Middle frontal gyrus (tissue), 1 donor: ENCODE data around the gene TMEM38A.

ENCODE experiments used
- DNase-seq: peaks from one replicate; pipeline ENCODE4 v3.0.0-alpha.2; 2015; ENCODE audit warnings: low spot score; ENCODE audit errors: extremely low spot score

TMEM38A gene, protein sequence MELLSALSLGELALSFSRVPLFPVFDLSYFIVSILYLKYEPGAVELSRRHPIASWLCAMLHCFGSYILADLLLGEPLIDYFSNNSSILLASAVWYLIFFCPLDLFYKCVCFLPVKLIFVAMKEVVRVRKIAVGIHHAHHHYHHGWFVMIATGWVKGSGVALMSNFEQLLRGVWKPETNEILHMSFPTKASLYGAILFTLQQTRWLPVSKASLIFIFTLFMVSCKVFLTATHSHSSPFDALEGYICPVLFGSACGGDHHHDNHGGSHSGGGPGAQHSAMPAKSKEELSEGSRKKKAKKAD

DNA sequence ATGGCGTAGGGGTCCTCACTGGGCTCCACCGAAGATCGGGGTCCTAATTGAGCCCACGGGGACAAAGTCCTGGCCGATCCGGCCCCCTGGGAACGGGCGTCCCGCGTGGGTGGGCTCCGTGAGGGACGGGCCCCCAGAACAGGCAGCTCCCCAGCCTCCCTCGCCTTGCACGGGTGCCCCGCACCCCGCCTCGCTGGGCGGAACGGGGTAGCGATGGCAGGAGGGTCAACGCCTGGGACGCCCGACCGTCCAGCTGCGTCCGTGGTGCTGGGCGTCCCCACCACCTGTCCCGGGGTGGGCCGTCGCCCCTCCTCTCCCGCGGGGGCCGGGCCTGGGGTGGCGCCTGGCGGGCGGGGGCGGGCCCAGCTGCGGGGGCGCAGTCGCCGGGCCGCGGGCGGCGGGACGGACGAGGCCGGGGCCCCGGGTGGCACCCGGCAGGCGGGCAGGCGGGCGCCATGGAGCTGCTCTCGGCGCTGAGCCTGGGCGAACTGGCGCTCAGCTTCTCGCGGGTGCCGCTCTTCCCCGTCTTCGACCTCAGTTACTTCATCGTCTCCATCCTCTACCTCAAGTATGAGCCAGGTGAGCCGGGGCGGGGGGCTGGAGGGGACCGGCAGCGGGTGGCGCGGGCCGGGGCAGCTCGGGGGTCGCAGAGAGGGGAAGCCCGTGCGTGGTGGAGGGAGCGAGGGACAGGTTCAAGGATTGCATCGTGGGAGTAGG, at the start of gene TMEM38A:
Gene TMEM38A, plus strand, starts transcription at position 377 of the 717 bp plus-strand sequence. Its CDS starts 79 bp downstream, at position 456.
- DNase-seq, result no peak

DNA sequence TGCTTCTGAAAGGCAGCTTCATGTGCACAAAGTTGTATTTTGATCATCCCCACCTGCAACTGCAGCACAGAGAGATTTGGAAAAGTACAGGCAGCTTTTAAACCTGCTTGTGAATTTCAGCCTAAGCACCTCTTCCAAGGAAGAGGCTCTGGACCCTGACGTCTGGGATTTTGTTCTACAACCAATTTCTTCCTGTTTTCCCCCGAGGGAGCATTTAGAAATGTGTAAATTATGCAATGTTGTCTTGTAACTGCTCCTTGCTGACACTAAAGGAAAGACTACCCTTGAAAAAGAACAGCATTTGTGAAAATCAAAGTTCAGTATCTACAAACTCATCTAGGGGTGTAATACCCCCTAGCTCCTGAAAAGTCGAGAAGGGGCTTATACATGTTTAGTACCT, 48.3 kb upstream of the TMEM38A start:
- no peak for DNase-seq

DNA sequence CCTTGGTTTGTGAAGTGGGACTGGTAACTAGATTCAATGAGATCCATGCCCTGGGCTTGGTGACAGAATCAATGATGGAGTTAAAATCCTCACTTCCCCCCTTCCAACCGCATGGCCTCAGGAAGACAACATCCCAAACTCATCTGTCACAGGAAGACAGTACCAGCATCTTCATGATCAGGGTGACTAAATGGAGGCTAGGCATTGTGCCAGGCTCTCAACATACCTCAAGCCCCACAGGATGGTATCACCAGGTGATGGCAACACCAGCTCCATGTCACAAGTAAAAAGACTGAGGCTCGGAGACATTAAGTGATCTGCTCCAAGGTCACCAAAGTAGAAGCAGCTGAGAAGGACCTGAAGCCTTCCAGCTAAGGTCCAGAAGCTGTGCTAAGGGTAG, 47.1 kb upstream of the TMEM38A start:
- no peak for DNase-seq

DNA sequence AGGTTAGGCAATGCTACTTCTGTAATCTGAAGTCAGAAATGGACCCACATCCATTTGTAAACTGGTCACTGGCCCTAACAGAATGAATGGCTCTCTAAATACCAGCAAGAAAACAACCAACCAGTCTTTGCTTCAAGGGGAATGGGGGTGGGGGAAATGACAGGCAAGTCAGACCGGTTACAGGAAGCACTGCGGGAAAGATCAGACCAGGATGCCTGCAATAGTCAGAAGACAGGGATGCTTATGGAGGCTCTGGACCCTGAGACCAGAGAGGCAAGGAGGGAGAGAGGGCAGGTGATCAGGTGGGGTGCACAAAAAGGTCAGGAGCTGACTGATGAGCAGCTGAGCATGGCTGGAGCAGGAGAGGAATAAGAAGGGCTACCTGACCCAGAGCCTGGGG, 46.0 kb upstream of the TMEM38A start:
- no peak for DNase-seq

DNA sequence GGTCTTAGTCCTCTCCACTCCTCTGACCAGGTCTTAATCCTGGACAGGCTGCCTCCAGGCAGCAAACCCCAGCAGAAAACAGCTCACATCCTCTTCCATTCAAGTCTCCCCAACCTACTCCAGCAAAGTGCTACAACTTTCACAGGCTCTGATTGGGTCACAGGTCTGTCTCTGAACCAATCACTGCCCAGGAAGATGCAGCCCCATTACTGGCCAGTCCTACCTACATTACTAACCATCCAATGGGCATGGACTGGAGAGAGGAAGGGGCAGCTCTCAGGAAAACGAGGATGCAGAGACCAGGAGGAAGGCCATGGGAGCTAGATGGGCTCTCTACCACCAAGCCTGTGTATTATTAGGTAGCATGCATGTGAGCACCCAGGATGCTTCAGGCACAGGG, 45.1 kb upstream of the TMEM38A start:
- no peak for DNase-seq

DNA sequence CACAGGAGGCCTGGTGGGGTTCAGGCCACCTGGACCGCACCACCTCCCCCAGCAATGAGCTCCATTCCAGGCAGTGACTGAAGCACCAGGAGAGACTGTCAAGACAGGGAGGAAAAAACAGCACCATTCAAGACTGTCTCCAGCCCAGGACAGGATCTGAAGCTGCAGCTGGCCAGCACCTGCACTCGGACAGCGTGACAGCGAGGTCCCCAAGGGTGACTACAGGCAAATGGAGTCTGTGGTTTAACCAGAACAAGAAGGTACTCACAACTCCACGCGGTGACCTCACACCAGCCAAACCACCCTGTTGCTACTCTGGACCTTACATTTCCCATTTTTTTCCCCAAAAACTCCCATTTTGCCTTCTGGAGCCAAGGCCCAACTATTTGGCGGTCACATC, 42.7 kb upstream of the TMEM38A start:
- DNase-seq, result no peak

DNA sequence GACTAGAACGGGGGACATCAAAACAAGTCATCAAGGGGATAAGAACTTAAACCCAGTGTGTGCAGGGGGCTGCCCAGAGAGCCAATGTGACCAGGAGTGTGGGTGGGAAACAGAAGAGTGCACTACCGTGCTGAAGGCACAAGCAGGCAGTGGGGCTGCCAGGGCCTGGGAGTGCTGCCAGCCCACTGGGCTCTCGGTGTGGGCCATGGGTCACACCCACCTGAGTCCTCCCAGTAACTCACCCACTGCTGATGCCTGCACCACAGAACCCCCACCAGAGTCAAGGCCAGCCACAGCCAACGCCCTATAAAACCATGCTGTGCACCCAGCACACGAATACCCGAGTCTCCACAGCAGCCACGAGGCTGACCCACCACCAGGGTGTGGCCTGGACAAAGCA, 41.5 kb upstream of the TMEM38A start:
- DNase-seq, result no peak

DNA sequence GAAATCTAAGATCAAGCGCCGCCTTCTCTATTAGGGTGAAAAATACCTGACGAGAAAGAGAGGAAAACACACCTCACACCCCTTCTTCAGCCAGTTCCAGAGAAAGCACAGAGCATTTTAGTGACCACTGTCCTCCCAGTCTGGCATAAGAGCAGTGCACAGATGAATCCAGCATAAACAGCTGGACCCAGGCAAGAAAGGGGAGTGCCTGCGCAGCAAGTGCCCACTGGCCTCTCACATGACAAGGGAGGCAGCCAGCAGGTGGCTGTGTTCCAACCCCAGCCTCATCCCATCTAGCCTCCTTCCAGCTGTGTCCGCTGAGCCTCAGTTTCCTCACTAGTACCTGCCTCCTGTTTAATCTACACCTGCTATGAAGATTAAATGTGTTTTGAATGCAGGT, 40.9 kb upstream of the TMEM38A start:
- DNase-seq, result no peak

DNA sequence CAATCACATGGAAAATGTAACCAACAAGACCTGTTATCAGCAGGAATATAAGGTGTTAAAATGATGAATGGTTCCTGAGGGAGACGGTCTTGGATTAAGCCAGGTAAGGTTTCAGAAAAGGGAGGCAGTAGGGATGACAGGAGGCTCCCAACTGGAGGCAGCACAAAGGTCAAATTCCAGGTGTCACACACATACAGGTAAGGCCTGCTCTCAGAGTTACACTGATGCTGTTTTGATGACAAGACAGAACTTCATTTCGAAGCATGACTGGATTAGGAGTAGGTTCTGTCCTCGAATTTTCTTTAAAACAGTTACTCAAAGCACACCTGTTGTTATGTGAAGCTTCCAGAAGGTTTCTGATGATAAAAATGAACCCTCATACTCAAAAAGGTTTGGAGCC, 40.4 kb upstream of the TMEM38A start:
- no peak for DNase-seq

DNA sequence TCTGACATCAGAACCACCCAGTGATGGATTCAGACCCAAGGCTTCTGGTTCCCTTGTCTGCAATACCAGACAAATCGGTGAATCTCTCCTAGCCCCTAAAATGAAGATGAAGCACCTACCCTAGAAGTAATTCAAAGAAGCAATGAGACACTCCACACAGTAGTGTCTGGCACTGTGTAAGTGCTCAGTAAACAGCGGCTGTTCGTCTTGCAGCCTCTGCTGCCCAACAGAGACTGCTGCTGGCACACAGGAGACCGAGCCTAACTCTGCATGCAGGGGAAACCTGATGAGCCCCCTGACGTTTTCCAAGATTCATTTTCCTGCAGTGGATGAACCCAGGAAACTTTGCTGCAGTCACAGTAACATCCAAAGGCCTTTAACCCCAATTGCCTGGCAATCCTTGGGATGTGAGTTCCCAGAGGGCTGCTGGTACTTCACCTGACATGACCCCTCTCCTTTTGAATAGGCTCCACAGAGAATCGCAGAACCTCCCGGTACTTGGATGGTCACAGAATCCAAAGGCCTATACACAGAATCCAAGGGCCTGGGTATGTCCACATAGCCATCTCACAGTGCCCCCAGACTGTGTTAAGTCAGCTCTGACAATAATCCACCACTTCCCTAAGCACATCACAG, 39.7 kb upstream of the TMEM38A start:
- DNase-seq, result no peak

DNA sequence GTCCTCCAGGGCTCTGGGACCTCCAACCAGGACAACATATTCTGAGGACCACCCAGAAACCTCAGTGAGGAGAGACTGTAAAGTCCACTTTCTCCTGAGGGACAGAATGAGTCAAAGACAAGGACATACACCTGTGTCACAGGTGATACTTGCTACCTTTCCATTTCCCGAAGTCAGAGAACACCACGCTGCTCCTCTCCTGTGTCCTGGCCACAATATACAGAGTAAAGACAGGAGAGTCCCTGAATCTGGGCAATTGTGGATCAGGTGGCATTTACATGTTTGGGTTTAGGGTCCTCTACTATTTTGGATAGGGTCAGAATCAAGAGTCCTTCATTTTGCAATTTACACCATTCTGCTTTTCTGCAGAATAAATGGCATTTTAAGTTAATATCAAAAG, 37.9 kb upstream of the TMEM38A start:
- DNase-seq, result no peak

DNA sequence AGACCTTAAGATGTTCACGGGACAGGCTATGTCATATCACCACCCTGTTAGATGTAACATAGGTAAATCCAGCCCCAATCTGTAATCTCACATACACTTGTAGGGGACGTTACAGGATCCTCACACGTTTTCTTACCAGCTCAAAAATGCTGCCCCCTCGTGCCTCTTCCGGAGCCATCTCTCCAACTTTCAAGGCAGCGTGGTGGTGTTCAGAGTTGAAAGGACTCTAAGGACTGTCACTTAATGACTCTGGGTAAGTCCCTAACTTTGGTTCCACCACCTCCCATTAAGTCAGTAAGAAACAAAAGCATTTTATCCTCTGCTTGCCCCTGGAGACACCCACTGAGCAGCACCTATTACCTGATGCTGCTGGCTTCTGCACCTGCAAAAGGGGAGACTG, 37.4 kb upstream of the TMEM38A start:
- DNase-seq, result no peak

DNA sequence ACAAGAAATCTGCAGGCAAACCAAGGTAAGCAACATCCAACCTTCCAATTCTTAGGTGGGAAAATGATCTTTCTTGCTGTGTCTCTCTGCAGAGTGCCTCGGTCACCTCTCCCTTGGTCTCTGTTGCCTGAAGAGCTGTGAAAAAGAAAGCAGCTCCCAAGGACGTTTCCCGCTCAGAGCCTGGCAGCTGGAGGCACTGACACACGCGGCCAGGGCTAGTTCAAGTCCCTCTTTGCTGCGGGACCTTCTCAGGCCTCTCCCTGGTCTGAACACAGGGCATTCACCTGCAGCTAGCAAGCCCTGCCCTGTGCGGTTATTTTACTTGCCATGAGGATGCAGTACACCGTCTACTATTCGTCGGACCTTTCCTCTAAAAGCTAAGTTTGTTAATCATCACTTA, 36.7 kb upstream of the TMEM38A start:
- no peak for DNase-seq

DNA sequence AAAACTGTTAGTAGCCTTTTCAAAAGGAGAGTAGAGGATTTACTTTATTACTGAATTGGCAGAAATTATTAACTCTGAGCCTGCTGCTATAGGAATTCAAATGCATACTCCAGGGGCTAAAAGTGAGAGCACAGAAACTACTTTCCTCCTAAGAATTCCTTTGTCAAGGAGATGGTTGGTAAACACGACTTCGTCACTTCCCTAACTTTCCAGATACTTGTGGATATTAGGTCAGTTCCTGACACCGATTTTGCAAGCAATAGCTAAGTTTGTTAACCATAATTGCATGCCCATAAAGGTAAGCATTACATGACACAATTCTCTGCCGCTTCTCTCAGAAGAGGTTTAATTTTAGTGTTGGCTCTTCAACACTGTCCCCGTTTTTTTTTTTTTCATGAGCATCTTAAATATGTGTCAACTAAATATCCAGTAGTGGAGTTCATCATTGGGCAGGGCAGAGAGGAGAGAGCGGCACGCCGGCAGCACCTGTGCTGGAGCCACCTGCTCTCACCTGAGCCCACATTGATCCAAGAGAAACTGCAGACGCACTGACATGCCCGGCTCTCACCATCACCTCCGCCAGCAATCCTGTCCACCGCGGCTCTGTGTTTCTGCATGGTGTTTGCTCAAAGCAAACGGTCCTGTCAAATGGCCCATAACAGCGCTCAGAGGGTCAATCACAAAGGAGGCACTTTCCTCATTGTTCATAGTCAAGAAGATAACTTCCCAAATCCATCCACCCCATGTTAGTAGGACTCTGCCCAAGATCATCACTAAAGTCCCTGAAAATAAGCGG, 35.6 kb upstream of the TMEM38A start:
- no peak for DNase-seq

DNA sequence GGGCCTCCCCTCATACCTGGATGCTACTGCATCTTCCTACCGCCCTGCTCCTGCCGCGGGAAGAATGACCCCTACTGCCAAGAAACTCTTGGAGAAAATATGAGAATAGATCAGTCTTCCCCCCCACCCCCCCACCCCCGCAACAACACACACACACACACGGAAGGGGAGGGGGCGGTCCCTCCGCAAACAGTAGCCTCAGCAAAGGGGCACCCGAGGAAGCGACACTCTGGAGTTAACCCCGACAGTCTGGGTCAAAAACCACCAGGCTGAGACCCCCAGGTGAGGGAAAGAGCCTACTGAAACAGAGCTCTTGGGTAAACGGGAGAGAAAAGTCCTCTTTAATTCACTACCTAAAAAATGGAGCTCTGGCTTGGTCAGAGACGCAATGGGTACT, 34.1 kb upstream of the TMEM38A start:
- no peak for DNase-seq

DNA sequence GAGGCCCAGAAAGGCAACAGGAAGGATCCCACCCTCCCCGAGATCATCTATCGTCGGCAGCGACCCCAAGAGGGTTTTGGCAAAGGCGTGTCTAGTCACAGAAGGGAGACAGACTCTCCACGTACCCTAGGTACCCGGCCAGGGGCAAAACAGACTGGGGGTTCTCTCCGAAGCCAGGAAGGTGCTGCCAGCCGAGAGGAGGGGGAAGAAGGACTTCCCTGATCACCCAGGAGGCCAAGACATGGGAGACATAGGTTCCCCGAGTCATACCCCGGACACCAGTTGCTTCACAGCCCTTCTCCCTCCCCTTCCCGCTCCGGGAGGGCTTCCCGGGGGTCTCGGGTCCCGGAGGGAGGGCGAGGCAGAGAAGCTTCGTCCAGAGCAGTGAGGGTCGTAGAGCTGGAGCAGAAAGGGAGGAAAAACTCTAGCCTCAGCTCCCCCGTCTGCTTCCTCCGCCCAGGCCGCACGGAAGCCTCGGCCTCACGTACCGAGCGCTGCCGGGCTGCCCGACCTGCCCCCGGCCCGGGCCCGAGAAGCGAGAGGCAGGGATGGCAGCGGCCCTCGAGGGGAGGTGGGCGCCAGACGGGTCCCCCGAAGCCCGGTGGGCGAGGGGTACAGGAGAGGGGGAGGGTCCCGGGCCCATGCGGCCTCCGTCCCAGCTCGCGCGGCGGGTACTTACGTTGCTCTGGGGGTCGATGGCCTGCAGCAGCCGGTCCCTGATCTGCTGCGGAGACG, 33.6 kb upstream of the TMEM38A start:
- no peak for DNase-seq

DNA sequence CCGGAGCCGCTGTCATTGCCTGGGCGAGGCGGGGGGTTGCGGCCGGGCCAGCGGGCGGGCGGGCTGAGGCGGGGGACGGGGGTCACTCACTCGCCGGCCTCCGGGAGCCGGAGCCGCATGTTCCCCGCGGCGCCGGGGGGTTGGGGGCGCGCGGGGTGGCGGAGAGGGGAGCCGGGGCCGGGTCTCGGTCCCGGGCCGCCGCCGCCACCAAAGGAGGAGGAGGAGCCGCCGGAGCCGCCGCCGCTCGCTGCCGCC, 33.1 kb upstream of the TMEM38A start:
- no peak for DNase-seq

DNA sequence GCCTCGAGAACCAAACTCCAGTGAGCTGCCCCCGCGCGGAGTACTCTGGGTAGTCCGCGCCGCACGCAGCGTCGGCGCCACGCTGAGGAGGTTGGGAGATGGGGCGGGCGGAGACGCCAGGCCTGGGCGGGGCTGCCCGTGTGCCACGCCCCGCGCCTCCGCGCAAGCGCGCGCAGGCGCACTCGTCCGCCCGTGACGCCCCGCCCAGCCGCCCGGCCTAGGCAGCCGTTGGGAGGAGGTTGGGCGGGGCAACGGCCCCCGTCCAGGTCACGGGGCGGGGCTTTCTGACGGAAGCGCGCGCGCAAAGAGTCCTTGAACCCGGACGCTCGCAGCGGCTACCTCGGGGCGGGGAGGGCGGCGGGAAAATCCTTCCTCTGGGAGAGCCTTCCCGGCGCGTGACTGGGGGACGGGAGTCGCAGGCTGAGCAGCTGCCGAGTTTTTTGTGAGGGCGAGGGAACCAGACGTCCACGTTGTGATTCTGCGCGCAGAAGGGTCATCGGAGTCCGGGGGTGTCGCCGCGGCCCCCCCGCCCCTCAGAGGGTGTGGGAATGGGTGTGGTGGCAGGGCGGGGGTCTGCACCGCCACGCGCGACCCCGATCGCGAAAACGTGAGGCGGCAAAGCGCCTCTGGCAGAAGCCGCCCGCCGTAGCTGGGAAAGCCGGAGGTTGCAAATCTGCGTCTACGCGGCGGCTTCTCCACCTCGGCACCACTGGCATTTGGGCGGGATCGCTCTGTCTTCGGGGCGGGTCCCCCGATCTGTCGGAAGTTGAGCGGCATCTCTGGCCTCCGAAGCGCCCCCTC, 32.6 kb upstream of the TMEM38A start, which contains the start of gene MED26:
Gene MED26, minus strand, starts transcription at position 22 of the 801 bp plus-strand sequence. CDS start 261 bp downstream, outside the sequence.
- DNase-seq, result peak; percentile 94

DNA sequence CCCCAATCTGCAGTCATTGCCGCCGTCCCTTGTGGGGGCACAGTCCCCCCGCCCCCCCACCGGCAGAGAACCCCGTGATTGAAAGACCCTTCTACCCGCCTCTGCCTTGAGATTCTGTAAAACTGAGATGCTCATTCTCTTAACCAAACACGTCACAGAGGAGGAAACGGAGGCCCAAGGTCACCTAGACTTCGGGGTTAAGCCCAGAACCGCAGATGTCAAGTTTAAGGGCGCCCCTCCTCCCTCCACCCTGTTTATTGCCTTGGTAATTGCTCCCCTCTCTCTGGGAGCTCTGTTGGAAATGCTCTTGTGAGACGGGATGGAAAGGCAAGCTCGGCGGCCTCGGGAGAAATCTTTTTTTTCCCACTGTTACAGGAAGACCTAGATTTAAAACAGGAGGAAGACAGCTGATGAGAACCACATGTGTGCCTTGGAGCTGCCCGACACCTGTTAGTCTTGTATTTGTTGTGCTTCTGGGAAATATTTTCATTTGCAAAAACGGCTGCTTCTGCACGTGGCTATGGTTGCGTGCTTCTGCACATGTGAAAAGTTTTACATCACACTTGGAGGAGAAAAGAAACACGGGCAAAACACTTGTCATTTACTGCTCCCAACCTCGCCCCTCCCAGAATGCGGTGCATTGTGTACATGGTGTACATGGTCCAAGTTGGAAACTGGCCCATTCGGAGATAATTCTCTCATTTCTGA, 31.8 kb upstream of the TMEM38A start:
- DNase-seq, result no peak

DNA sequence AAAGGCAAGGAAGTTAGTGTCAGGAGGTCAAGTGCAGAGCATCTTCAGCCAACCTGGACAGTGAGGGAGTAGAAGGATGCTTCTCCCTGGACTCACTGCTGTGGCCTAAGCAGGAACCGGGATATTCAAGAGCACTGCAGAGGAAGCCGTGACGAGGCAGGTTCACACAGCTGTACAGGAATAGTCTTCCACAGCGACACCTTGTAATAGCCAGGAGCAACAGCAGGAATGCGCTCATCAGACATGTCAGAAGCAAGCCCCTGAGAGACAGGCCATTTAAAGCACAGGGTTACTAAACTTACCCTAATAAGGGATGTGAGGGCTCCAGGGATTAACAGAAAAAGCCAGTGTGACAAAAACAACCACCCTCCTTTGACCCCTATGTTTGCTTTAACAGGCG, 29.5 kb upstream of the TMEM38A start:
- DNase-seq, result no peak
